LHCN-M2 (cell line): ENCODE data around the gene NFIC. TPM values are rescaled to one million over a fixed set of nuclear protein-coding genes. Genes with fewer than 3 reads are reported as not detected.
A peak's percentile ranks its signal among the peaks of the same experiment; 100 is the strongest.
"Not testable (repeated sequence)": the region's sequence is repeated elsewhere in the genome, so short reads cannot be mapped to it uniquely, and the experiment has no call there.

ENCODE experiments used
- DNase-seq: peaks from one replicate; pipeline ENCODE4 v3.0.0-alpha.2; 2012; ENCODE audit warnings: low read depth
- total RNA-seq: library from RNA; depleted of rRNA; stranded (reverse); fragments of >200 nt; gene quantifications from 2 replicates; pipeline ENCODE4 v1.2.3, GENCODE V29; 2014

Gene NFIC
- total RNA-seq, 1 experiment from 2014 or later = 61.3 TPM

- DNase-seq = no peak
Measured at GRCh38 chr19:3372413-3372812, 6.0 kb downstream of the NFIC start.

DNA sequence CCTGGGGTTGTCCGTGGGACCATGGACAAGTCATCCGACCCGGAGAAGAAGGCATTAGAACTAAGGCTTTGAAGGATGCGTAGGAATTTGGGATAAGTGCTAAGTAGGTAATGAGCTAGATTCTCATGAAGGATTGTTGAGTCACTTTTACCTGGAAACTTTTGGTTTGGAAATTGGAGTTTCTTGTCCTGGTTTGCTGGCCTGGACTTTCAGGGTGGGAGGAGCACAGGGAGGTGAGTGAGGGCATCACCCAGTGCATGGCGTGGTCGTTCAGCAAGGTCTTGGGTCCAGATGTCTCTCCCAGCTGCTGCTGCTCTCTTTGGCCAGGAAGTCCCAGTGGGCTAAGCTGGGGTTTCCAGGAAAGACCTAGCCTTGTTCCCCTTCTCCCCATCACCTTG, 7.6 kb downstream of the NFIC start:
- DNase-seq = no peak

- DNase-seq = peak; percentile 67
Measured at GRCh38 chr19:3374369-3375112, 8.2 kb downstream of the NFIC start.

GRCh38 chr19:3375221-3376090, 9.1 kb downstream of the NFIC start:
- peak; percentile 98 for DNase-seq

- DNase-seq = not testable (repeated sequence)
Measured at GRCh38 chr19:3376091-3376455, 9.7 kb downstream of the NFIC start.

DNA sequence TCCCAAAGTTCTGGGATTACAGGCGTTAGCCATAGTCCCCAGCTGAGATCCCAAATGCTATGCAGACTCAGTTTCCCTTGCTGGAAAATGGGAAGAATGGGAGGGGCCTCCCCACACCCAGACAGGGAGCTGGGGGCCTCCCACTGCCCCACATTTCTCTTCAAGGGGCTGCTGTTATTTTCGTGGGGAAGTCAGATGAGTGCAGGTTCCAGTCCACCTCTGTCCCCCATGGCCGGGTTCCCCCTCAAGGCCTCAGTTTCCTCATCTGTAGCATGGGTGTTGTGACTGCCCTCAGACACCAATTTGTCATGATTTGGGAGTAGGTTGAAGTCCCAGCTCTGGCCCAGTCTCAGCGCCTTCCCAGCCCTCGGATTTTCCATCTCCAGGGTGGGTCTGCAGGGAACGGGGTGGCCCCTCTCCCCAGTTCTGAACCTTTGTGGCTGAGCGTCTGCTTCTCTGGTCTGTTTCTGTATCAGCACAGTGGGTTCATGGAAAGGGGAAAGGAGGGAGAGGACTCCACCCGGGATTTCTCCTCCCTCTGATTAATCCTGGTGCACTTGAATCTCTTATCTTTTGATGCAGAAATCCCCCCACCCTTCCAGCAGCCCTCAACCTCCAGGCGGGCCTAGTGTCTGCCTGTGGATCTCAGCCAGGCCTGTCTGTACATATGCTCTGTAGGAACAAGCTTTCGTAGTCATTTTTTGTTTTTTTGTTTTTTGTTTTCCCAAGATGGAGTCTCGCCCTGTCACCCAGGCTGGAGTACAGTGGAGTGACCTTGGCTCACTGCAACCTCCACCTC, 12.2 kb downstream of the NFIC start:
- DNase-seq = no peak

DNA sequence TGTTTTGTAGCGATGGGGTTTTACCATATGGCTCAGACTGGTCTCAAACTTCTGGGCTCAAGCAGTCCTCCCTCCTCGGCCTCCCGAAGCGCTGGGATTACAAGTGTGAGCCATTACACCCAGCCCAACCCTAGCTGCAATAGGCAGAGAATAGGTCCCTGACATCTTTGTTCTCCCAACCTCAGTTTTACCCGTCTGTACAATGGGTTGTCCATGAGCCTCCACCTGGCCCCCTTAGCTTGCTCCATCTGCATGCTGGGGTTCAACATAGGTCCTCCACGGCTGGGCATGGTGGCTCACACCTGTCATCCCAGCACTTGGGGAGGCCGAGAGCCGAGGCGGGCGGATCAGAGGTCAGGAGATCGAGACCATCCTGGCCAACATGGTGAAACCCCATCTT, 14.4 kb downstream of the NFIC start:
- DNase-seq = no peak

GRCh38 chr19:3381701-3382372, 15.5 kb downstream of the NFIC start:
- DNase-seq = no peak

GRCh38 chr19:3382460-3383100, 16.2 kb downstream of the NFIC start:
- DNase-seq = no peak

DNA sequence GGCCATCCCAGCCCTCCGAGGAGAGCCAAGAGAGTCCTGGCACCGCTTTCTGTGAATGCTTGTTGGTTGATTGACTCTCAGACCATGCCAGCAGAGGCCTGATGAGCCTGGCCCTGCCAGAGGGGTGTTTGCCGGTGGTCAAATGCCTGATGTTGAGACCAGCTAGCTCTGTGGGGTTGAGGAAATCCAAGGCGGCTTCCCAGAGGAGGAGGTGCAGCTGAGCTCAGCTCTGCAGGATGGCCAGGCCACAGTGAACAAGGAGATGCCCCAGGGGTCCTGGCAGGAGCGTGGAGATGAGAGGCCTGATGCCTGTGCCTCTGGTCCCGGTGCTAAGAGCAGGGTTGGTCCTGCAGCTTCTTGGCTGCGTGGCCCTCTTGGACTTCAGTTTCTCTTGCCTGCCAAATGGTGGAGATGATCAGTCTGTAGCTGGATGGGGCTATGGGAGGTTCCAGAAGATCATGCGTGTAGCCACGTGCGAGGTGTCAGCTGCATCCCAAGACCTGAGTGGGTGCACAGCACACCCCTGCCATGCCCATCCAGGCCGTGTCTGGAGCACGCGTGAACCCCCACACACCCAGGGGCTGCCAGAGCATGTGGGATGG, 16.8 kb downstream of the NFIC start:
- no peak for DNase-seq

DNA sequence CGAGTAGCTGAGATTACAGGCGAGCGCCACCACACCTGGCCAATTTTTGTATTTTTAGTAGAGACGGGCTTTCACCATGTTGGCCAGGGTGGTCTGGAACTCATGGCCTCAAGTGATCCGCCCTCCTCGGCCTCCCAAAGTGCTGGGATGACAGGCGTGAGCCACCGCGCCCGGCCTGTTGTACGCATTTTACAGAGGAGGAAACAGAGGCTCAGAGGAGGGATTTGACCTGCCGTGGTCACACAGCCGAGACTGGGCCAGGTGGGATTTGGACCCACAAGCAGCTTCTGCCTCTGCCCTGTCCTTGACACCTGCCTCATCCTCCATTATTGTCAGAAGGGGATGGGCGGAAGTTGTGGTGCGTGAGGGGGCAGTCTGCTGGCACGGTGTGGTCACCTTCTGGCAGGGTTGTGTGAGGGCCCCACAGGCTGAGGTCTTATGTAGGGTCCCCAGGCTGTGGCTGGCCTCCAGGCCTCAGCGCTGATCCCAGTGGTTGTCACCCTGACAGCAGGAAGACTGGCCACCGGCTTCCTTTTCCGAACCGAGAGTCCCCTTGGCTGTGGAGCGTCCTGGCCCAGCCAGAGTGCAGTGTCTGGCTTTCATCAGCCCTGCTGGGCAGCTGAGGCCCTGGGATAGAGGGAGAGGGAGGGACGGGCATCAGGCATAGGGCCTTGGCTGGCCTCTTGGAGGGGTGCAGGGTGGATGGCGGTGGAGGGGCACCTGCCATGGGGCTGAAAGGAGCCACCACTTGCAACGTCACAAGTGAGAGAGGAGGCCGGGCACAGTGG, 20.3 kb downstream of the NFIC start:
- DNase-seq = no peak

- DNase-seq = peak; percentile 91
Measured at GRCh38 chr19:3387645-3388589, 21.5 kb downstream of the NFIC start.

GRCh38 chr19:3389446-3389778, 23.0 kb downstream of the NFIC start:
- no peak for DNase-seq

GRCh38 chr19:3389876-3390371, 23.5 kb downstream of the NFIC start:
- DNase-seq = no peak

DNA sequence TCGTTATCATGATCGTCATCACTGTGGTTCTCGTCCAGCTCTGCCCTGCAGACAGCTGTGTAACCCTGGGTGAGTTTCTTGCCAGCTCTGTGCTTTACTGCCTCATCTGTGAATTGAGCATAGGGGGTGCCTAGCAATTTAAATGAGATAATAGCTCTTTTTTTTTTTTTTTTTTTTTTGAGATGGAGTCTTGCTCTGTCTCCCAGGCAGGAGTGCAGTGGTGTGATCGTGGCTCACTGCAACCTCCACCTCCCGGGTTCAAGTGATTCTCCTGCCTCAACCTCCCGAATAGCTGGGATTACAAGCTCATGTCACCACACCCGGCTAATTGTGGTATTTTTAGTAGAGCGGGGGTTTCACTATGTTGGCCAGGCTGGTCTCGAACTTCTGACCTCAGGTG, 25.5 kb downstream of the NFIC start:
- not testable (repeated sequence) for DNase-seq

DNA sequence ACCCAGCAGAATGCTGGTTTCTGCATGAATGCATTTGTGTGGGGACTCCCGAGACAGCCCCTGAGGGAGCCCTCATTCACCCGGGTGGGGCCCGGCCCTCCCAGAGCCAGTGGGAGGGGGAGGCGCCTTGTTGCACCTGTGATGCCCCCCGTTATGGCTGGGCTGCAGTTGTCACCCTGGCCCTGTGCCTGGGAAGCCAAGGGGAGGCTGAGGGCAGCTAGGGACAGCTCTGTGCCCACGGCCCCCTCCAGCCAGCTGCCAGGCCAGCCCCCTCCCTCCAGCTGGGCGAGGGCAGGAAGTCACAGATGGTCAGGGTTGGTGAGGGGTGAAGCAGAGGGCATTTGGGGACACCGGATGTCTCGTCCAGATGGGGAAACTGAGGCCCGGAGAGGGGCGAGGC, 26.1 kb downstream of the NFIC start:
- peak; percentile 45 for DNase-seq

GRCh38 chr19:3396881-3397265, 30.5 kb downstream of the NFIC start:
- DNase-seq = no peak

DNA sequence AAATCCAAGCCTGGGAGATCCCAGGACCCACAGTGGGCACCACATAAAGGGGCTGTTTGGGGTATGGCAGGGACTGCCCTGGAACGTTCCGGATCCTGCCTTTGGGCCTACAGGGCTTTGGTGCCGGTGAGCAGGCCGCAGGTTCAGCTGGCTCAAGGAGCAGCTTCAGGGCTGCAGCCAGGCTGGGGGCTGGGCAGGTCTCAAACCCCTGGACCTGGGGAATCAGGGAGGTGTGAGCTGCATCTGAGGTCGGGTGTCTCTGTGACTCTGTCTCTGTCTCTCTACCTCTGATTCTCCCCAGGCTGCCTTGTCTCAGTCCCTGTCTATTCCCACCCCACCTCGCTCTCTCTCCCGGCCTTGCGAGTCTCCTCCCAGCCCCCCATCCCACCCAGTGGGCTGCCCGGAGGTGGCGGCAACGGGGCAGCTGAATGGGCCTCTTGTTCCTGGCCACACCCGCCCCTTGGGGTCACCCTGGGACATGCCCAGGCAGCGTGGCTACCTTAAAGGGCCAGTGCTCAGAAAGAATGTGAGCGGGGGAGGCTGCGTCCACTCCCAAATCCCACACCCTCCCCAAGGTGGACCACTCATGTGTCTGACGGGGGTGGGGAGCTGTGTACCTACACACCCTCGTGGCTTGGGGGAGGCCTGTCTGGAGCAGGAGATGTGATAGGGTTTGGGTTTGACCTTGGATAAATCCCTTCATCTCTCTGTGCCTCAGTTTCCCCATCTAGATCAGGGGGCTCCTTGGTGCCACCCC, 31.1 kb downstream of the NFIC start:
- DNase-seq = peak; percentile 49
